HG02884 (cell line): ENCODE data around the gene SLC46A3.
"Not testable (repeated sequence)": the region's sequence is repeated elsewhere in the genome, so short reads cannot be mapped to it uniquely, and the experiment has no call there.

Source experiments
- ATAC-seq: cut with Tn5 transposase; IDR thresholded peaks from one replicate; pipeline ENCODE4 v1.9.1; 2021; ENCODE audit warnings: mild to moderate bottlenecking, moderate library complexity; ENCODE audit not compliant: unreplicated experiment

SLC46A3 gene

GRCh38 chr13:28734906-28735305 is 16.1 kb upstream of the SLC46A3 start:
- ATAC-seq: no peak

- no peak for ATAC-seq
Measured at GRCh38 chr13:28730762-28731161, 12.0 kb upstream of the SLC46A3 start.

GRCh38 chr13:28729541-28729940 is 10.8 kb upstream of the SLC46A3 start:
- ATAC-seq: no peak

- ATAC-seq: no peak
Measured at GRCh38 chr13:28728642-28729041, 9.9 kb upstream of the SLC46A3 start.

GRCh38 chr13:28725046-28725610 is 6.4 kb upstream of the SLC46A3 start:
- ATAC-seq: no peak

- ATAC-seq: no peak
Measured at GRCh38 chr13:28723806-28724205, 5.0 kb upstream of the SLC46A3 start.

- no peak for ATAC-seq
Measured at GRCh38 chr13:28719227-28720055, 671 bp upstream of the SLC46A3 start.

GRCh38 chr13:28718196-28718542 is 601 bp downstream of the SLC46A3 start:
- ATAC-seq: no peak

- ATAC-seq: no peak
Measured at GRCh38 chr13:28717170-28717569, 1.6 kb downstream of the SLC46A3 start.

- ATAC-seq: no peak
Measured at GRCh38 chr13:28716511-28716910, 2.3 kb downstream of the SLC46A3 start.

GRCh38 chr13:28714651-28715050 is 4.1 kb downstream of the SLC46A3 start:
- ATAC-seq: no peak

- ATAC-seq: no peak
Measured at GRCh38 chr13:28710161-28710560, 8.6 kb downstream of the SLC46A3 start.

- ATAC-seq: peak; percentile 99
Measured at GRCh38 chr13:28707629-28708427, 10.9 kb downstream of the SLC46A3 start.

- ATAC-seq: no peak
Measured at GRCh38 chr13:28705461-28706083, 13.2 kb downstream of the SLC46A3 start.

GRCh38 chr13:28704919-28705318 is 13.9 kb downstream of the SLC46A3 start:
- no peak for ATAC-seq

GRCh38 chr13:28704282-28704681 is 14.5 kb downstream of the SLC46A3 start:
- no peak for ATAC-seq

GRCh38 chr13:28699246-28699645 is 19.5 kb downstream of the SLC46A3 start:
- no peak for ATAC-seq

- no peak for ATAC-seq
Measured at GRCh38 chr13:28697441-28697840, 21.3 kb downstream of the SLC46A3 start.

GRCh38 chr13:28693605-28694491 is 24.9 kb downstream of the SLC46A3 start:
- not testable (repeated sequence) for ATAC-seq

GRCh38 chr13:28685892-28686291 is 32.9 kb downstream of the SLC46A3 start:
- ATAC-seq: no peak
